ENCODE data around the gene MSRB2.

DNA sequence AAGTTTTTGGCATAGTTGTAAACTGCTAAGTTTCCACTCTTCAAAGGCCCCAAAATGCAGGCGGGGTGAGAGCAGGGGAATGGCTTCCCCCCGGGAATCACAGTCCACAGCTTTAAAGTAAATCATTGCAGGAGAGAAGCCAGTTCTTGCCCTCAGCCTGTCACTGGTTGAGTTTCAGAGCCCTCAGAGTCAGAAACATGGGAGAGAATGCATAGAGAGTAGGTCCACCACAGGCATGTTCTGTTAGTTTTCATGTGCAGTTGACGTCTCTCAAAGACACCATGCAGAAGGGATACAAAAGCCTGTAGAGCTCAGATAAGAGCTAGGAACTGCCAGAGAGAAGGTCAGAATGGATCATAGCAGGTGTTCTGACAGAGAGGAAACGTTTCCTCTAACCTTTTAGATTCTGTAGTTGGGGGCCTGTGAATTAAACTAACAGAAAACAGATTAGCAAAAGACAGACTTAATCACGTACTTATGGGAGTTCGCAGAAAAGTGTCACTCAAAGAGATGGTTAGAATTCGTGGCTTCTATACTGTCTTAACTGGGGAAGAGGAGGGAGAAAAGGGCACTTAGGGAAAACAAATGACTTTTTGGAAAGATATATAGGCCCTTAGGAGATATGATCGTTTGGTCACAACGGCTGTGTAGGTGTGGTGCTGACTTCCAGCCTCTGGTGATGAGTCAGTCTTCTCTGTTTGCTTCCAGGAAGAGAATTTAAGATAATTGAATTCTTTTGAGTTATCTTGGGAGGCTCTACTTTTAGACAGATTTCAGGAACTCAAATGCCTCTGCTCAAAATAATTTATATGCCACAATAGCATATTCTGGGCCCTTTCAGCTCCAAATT, 48.0 kb upstream of the MSRB2 start:
- TF ChIP-seq ZFP30 (CRISPR knock-in tag; IDR thresholded peaks at IDR 0.05) (no peak), TOX (CRISPR knock-in tag; IDR thresholded peaks at IDR 0.05; ENCODE audit: borderline replicate concordance) (no peak), OSR1 (CRISPR knock-in tag; IDR thresholded peaks at IDR 0.05) (no peak), RARB (CRISPR knock-in tag; IDR thresholded peaks at IDR 0.05) (no peak)
- TF ChIP-seq, protein P1, sequence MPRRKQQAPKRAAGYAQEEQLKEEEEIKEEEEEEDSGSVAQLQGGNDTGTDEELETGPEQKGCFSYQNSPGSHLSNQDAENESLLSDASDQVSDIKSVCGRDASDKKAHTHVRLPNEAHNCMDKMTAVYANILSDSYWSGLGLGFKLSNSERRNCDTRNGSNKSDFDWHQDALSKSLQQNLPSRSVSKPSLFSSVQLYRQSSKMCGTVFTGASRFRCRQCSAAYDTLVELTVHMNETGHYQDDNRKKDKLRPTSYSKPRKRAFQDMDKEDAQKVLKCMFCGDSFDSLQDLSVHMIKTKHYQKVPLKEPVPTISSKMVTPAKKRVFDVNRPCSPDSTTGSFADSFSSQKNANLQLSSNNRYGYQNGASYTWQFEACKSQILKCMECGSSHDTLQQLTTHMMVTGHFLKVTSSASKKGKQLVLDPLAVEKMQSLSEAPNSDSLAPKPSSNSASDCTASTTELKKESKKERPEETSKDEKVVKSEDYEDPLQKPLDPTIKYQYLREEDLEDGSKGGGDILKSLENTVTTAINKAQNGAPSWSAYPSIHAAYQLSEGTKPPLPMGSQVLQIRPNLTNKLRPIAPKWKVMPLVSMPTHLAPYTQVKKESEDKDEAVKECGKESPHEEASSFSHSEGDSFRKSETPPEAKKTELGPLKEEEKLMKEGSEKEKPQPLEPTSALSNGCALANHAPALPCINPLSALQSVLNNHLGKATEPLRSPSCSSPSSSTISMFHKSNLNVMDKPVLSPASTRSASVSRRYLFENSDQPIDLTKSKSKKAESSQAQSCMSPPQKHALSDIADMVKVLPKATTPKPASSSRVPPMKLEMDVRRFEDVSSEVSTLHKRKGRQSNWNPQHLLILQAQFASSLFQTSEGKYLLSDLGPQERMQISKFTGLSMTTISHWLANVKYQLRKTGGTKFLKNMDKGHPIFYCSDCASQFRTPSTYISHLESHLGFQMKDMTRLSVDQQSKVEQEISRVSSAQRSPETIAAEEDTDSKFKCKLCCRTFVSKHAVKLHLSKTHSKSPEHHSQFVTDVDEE (CRISPR knock-in tag; IDR thresholded peaks at IDR 0.05): no peak
- TF ChIP-seq, protein P2, sequence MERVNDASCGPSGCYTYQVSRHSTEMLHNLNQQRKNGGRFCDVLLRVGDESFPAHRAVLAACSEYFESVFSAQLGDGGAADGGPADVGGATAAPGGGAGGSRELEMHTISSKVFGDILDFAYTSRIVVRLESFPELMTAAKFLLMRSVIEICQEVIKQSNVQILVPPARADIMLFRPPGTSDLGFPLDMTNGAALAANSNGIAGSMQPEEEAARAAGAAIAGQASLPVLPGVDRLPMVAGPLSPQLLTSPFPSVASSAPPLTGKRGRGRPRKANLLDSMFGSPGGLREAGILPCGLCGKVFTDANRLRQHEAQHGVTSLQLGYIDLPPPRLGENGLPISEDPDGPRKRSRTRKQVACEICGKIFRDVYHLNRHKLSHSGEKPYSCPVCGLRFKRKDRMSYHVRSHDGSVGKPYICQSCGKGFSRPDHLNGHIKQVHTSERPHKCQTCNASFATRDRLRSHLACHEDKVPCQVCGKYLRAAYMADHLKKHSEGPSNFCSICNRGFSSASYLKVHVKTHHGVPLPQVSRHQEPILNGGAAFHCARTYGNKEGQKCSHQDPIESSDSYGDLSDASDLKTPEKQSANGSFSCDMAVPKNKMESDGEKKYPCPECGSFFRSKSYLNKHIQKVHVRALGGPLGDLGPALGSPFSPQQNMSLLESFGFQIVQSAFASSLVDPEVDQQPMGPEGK (CRISPR knock-in tag; IDR thresholded peaks at IDR 0.05; ENCODE audit: borderline replicate concordance): 0 out of 2 replicates have a peak, but pooled peaks have one; percentile 26

All from SK-N-SH treated with all-trans-retinoic acid at 6 μM for 48 hours (cell line).